ENCODE measurements around the gene CHURC1.

DNA sequence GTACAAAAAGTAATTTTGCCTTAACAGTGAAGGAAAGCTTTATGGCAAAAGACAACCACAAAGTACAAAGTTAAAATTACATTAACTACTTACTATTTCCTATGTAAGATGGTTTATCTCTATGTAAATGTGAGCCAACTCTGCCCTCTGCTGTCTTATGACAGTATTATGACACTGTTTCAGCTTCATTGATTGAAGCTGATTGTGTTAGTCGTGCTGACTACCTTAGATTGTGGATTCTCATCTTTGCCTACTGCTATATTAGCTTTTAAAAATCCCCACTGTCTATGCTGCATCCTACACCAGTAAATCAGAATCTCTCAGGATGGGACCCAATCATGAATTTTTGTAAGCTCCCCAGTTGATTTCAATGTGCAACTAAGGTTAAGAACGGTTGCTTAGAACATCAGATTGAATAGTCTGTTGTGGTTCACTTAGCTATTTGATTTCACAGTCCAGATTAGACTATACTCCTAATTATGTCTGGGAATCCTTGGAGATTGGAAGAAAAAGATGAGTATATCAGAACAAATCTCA lies 22.3 kb upstream of the CHURC1 start:
- TF ChIP-seq, protein P1, sequence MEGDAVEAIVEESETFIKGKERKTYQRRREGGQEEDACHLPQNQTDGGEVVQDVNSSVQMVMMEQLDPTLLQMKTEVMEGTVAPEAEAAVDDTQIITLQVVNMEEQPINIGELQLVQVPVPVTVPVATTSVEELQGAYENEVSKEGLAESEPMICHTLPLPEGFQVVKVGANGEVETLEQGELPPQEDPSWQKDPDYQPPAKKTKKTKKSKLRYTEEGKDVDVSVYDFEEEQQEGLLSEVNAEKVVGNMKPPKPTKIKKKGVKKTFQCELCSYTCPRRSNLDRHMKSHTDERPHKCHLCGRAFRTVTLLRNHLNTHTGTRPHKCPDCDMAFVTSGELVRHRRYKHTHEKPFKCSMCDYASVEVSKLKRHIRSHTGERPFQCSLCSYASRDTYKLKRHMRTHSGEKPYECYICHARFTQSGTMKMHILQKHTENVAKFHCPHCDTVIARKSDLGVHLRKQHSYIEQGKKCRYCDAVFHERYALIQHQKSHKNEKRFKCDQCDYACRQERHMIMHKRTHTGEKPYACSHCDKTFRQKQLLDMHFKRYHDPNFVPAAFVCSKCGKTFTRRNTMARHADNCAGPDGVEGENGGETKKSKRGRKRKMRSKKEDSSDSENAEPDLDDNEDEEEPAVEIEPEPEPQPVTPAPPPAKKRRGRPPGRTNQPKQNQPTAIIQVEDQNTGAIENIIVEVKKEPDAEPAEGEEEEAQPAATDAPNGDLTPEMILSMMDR (IDR thresholded peaks at IDR 0.05): peak in 6 of 7 experiments; percentile 34 to 82 (median 66)
- TF ChIP-seq POLR2A (IDR thresholded peaks at IDR 0.05): no peak
